Measurements from ENCODE around the gene GADD45G. TPM values are rescaled to one million over a fixed set of nuclear protein-coding genes. Genes with fewer than 3 reads are reported as not detected.

GADD45G gene
- total RNA-seq, 1 donor from 2014 or later: 5.2 TPM

- Mint-ChIP-seq H3K9me3 (ENCODE audit: unreplicated experiment) (peaks cover 1% of the 10 kb centered on the region), H3K36me3 (ENCODE audit: low read depth, unreplicated experiment) (no peaks in the 10 kb centered on the region), H3K4me1 (ENCODE audit: low read depth, unreplicated experiment) (peaks cover 30% of the 10 kb centered on the region), H3K4me3 (ENCODE audit: unreplicated experiment) (no peak overlapping the region), H3K27me3 (ENCODE audit: low read depth, unreplicated experiment) (peaks cover 41% of the 10 kb centered on the region), H3K27ac (ENCODE audit: unreplicated experiment) (no peak overlapping the region)
- Histone ChIP-seq H2AFZ (ENCODE audit: low read depth, low read length) (no peak overlapping the region), H3K36me3 (ENCODE audit: insufficient read depth, low read length) (no peaks in the 10 kb centered on the region), H4K20me1 (ENCODE audit: insufficient read depth, low read length) (no peaks in the 10 kb centered on the region), H3K9me3 (ENCODE audit: insufficient read depth, low read depth, low read length) (no peaks in the 10 kb centered on the region), H3K4me2 (ENCODE audit: low read length) (no peak overlapping the region), H3K27ac (ENCODE audit: low read depth, low read length) (no peak overlapping the region), H3K4me3 (ENCODE audit: insufficient read depth, low read depth, low read length) (no peak overlapping the region), H3K27me3 (ENCODE audit: insufficient read depth, low read length) (peaks cover 10% of the 10 kb centered on the region), H3K4me1 (ENCODE audit: insufficient read depth, low read length) (peaks cover 17% of the 10 kb centered on the region), H3K79me2 (ENCODE audit: insufficient read depth, low read length) (no peaks in the 10 kb centered on the region), H3K9ac (ENCODE audit: low read length) (no peak overlapping the region)
- DNase-seq (ENCODE audit: low read depth) (no peak), FAIRE-seq (no peak)
- TF ChIP-seq EZH2 (IDR thresholded peaks at IDR 0.05; ENCODE audit: insufficient read depth, low read length): no peak
These were observed 27.9 kb downstream of the GADD45G start for GRCh38 chr9:89632736-89633135.

GRCh38 chr9:89633404-89633803 lies 28.6 kb downstream of the GADD45G start:
- Histone ChIP-seq H2AFZ (ENCODE audit: low read depth, low read length) (no peak overlapping the region), H3K27ac (ENCODE audit: low read depth, low read length) (no peak overlapping the region), H3K4me1 (ENCODE audit: insufficient read depth, low read length) (peaks cover 17% of the 10 kb centered on the region), H3K4me3 (ENCODE audit: insufficient read depth, low read depth, low read length) (no peak overlapping the region), H3K36me3 (ENCODE audit: insufficient read depth, low read length) (no peaks in the 10 kb centered on the region), H3K27me3 (ENCODE audit: insufficient read depth, low read length) (peaks cover 10% of the 10 kb centered on the region), H3K4me2 (ENCODE audit: low read length) (no peak overlapping the region), H4K20me1 (ENCODE audit: insufficient read depth, low read length) (no peaks in the 10 kb centered on the region), H3K9me3 (ENCODE audit: insufficient read depth, low read depth, low read length) (no peaks in the 10 kb centered on the region), H3K9ac (ENCODE audit: low read length) (no peak overlapping the region), H3K79me2 (ENCODE audit: insufficient read depth, low read length) (no peaks in the 10 kb centered on the region)
- Mint-ChIP-seq H3K36me3 (ENCODE audit: low read depth, unreplicated experiment) (no peaks in the 10 kb centered on the region), H3K4me1 (ENCODE audit: low read depth, unreplicated experiment) (peaks cover 33% of the 10 kb centered on the region), H3K27me3 (ENCODE audit: low read depth, unreplicated experiment) (peaks cover 41% of the 10 kb centered on the region), H3K4me3 (ENCODE audit: unreplicated experiment) (no peak overlapping the region), H3K27ac (ENCODE audit: unreplicated experiment) (no peak overlapping the region), H3K9me3 (ENCODE audit: unreplicated experiment) (peaks cover 1% of the 10 kb centered on the region)
- no peak for TF ChIP-seq EZH2 (IDR thresholded peaks at IDR 0.05; ENCODE audit: insufficient read depth, low read length)
- no peak for TF ChIP-seq CTCF (IDR thresholded peaks at IDR 0.05; ENCODE audit: insufficient read depth, low read depth, low read length)
- FAIRE-seq (no peak), DNase-seq (ENCODE audit: low read depth) (no peak)

GRCh38 chr9:89633920-89634319 lies 29.1 kb downstream of the GADD45G start:
- Histone ChIP-seq H3K27me3 (ENCODE audit: insufficient read depth, low read length) (peaks cover 7% of the 10 kb centered on the region), H3K79me2 (ENCODE audit: insufficient read depth, low read length) (no peaks in the 10 kb centered on the region), H3K4me3 (ENCODE audit: insufficient read depth, low read depth, low read length) (no peak overlapping the region), H3K27ac (ENCODE audit: low read depth, low read length) (no peak overlapping the region), H2AFZ (ENCODE audit: low read depth, low read length) (no peak overlapping the region), H4K20me1 (ENCODE audit: insufficient read depth, low read length) (no peaks in the 10 kb centered on the region), H3K4me2 (ENCODE audit: low read length) (no peak overlapping the region), H3K4me1 (ENCODE audit: insufficient read depth, low read length) (peaks cover 17% of the 10 kb centered on the region), H3K9ac (ENCODE audit: low read length) (no peak overlapping the region), H3K9me3 (ENCODE audit: insufficient read depth, low read depth, low read length) (no peaks in the 10 kb centered on the region), H3K36me3 (ENCODE audit: insufficient read depth, low read length) (no peaks in the 10 kb centered on the region)
- Mint-ChIP-seq H3K36me3 (ENCODE audit: low read depth, unreplicated experiment) (no peaks in the 10 kb centered on the region), H3K4me1 (ENCODE audit: low read depth, unreplicated experiment) (peaks cover 33% of the 10 kb centered on the region), H3K4me3 (ENCODE audit: unreplicated experiment) (no peak overlapping the region), H3K27me3 (ENCODE audit: low read depth, unreplicated experiment) (peaks cover 42% of the 10 kb centered on the region), H3K9me3 (ENCODE audit: unreplicated experiment) (peaks cover 1% of the 10 kb centered on the region), H3K27ac (ENCODE audit: unreplicated experiment) (no peak overlapping the region)
- no peak for TF ChIP-seq EZH2 (IDR thresholded peaks at IDR 0.05; ENCODE audit: insufficient read depth, low read length)
- no peak for TF ChIP-seq CTCF (IDR thresholded peaks at IDR 0.05; ENCODE audit: insufficient read depth, low read depth, low read length)
- DNase-seq (ENCODE audit: low read depth): no peak
- FAIRE-seq: no peak

All from astrocyte (in vitro differentiated cells and primary cell).